ENCODE measurements around the gene BSX. TPM values are rescaled to one million over a fixed set of nuclear protein-coding genes. Genes with fewer than 3 reads are reported as not detected.

The BSX gene
- total RNA-seq: not detected

DNA sequence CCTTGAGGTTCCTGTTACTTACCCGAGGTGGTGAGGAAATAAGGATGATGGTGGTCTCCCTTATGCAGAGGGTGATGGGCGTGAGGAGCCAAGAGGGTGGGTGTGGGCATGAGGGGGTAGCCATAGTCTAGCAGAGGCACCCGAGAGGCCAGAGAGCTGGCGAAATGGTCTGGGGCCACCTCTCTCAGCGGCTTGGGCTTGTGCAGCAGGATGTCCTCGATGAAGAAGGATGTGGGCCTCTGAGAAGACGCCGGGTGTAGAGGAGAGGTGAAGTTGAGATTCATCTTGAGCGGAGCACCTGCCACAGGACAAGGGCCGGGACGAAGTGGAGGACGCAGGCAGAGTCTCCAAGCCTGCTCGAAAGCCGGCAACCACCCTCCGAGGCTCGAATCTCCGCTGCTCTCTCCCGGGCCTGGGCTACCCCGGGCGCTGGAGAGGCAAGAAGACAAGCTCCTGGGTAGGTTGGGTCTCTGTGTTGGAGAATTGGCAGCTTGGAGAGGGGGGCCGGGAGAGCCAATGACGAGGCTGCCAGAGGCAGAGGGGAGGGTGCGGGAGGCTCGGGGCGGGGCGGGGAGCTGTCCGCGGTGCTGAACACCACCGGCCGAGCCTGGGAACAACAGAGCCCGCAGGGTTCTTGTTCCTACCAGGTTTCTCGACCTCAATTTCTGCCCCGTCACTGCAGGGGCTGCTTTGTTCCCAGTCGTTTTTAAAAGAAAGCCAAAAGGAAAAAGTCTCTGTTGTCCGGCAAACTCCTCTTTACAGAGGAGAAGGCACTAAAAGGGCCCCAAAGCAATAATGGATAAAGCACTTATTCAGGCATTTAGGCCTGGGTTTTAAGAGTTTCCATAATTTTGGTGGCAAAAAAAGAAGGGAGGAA lies at the start of gene BSX:
BSX (minus strand) TSS at position 447 of the 877 bp plus-strand sequence; CDS start at position 284, 163 bp downstream.

Other genes starting within 250 kb of the BSX start
- not detected for gene CRTAM, start 143.3 kb downstream of the BSX start, total RNA-seq
- 16.0 TPM for gene JHY, start 99.1 kb downstream of the BSX start, total RNA-seq
- 2,873 TPM for gene HSPA8, start 80.3 kb upstream of the BSX start, total RNA-seq
- gene CLMP, start 213.4 kb upstream of the BSX start, total RNA-seq: 61.3 TPM